ENCODE measurements around the gene MGMT.

- TF ChIP-seq USF1 (IDR thresholded peaks at IDR 0.05; ENCODE audit: borderline replicate concordance, low read depth) (no peak), CTCF (IDR thresholded peaks at IDR 0.05) (no peak), GATA2 (CRISPR knock-in tag; IDR thresholded peaks at IDR 0.05) (no peak)
Measured at GRCh38 chr10:129506101-129506797, 39.2 kb downstream of the MGMT start.

All from SK-N-SH (cell line).